Thyroid gland (tissue), 4 donors: Measurements from ENCODE around the gene PISD. TPM values are rescaled to one million over a fixed set of nuclear protein-coding genes. Genes with fewer than 3 reads are reported as not detected.

Source experiments
- DNase-seq, 2 donors: peaks; one replicate each; pipeline ENCODE4 v3.0.0-alpha.2; 2019
- H3K27ac ChIP-seq, 3 donors: fragments of 200-600 bp; sonication (generic); 1 replicate in 2 of 3; 2 replicates in 1 of 3; pipeline ENCODE4 v1.5.1; 2016 to 2019; ENCODE audit warnings: mild to moderate bottlenecking in 1 of 3, moderate library complexity in 1 of 3
- H3K27me3 ChIP-seq: fragments of 200-600 bp; sonication (generic); one replicate; pipeline ENCODE4 v1.5.1; 2019
- H3K36me3 ChIP-seq, 2 donors: fragments of 200-600 bp; sonication (generic); one replicate each; pipeline ENCODE4 v1.5.1; 2016 to 2019
- H3K4me1 ChIP-seq, 2 donors: fragments of 200-600 bp; sonication (generic); one replicate each; pipeline ENCODE4 v1.5.1; 2017 to 2019
- H3K4me3 ChIP-seq, 3 donors: fragments of 200-600 bp; sonication (generic); replicated peaks in 1 of 3; 1 replicate in 2 of 3; 2 replicates in 1 of 3; pipeline ENCODE4 v1.5.1; 2016; ENCODE audit warnings: mild to moderate bottlenecking in 1 of 3
- H3K9me3 ChIP-seq: fragments of 200-600 bp; sonication (generic); one replicate; pipeline ENCODE4 v1.5.1; 2017
- POLR2A ChIP-seq, 2 donors: fragments of 450-650 bp; IDR thresholded peaks; one replicate each; pipeline ENCODE4 v1.6.1; 2017; ENCODE audit warnings: antibody characterized with exemption in 2 of 2, mild to moderate bottlenecking in 2 of 2, moderate library complexity in 1 of 2
- WGBS, 2 donors: methylation state at CpG; one replicate each; pipeline ENCODE4 v1.1.5; 2017; 5-methylcytosine and 5-hydroxymethylcytosine counted together
- intact Hi-C: fragments of 100-400 bp; cut with DNase I; formaldehyde crosslinking; loops from one replicate; pipeline ENCODE4 v1.15.1; 2023
- total RNA-seq, 4 donors: library from RNA; depleted of rRNA; stranded (reverse); fragments of >200 nt; gene quantifications; one replicate each; pipeline ENCODE4 v1.2.3, GENCODE V29; 2016
- TF ChIP-seq, protein P1 (sequence below), 6 experiments: fragments of 200-600 bp in 3 of 6; fragments of 450-650 bp in 3 of 6; sonication (generic) in 3 of 6; IDR thresholded peaks; one replicate each; pipeline ENCODE4 v1.5.1; 2016 to 2019; ENCODE audit warnings: antibody characterized with exemption in 6 of 6, mild to moderate bottlenecking in 2 of 6, inconsistent platforms in 1 of 6, moderate library complexity in 1 of 6

Gene PISD
- total RNA-seq, 4 donors from 2014 or later: 34.5 to 59.0 (median 42.5) TPM

GRCh38 chr22:31691408-31691807, 29.4 kb upstream of the PISD start:
- Histone ChIP-seq H3K27ac (no peak overlapping the region), H3K4me3 (no peak overlapping the region), H3K9me3 (no peaks in the 10 kb centered on the region), H3K27me3 (no peaks in the 10 kb centered on the region), H3K4me1 (no peaks in the 10 kb centered on the region), H3K36me3 (peaks cover 18 to 19% of the 10 kb centered on the region in 2 donors)
- TF ChIP-seq, protein P1, sequence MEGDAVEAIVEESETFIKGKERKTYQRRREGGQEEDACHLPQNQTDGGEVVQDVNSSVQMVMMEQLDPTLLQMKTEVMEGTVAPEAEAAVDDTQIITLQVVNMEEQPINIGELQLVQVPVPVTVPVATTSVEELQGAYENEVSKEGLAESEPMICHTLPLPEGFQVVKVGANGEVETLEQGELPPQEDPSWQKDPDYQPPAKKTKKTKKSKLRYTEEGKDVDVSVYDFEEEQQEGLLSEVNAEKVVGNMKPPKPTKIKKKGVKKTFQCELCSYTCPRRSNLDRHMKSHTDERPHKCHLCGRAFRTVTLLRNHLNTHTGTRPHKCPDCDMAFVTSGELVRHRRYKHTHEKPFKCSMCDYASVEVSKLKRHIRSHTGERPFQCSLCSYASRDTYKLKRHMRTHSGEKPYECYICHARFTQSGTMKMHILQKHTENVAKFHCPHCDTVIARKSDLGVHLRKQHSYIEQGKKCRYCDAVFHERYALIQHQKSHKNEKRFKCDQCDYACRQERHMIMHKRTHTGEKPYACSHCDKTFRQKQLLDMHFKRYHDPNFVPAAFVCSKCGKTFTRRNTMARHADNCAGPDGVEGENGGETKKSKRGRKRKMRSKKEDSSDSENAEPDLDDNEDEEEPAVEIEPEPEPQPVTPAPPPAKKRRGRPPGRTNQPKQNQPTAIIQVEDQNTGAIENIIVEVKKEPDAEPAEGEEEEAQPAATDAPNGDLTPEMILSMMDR (IDR thresholded peaks at IDR 0.05): no peak
- TF ChIP-seq POLR2A (IDR thresholded peaks at IDR 0.05): no peak
- no peak for DNase-seq
- intact Hi-C loops: no loop called here
- 96 to 98% methylated on average over 3 of the region's 3 CpGs for WGBS, 2 donors

DNA sequence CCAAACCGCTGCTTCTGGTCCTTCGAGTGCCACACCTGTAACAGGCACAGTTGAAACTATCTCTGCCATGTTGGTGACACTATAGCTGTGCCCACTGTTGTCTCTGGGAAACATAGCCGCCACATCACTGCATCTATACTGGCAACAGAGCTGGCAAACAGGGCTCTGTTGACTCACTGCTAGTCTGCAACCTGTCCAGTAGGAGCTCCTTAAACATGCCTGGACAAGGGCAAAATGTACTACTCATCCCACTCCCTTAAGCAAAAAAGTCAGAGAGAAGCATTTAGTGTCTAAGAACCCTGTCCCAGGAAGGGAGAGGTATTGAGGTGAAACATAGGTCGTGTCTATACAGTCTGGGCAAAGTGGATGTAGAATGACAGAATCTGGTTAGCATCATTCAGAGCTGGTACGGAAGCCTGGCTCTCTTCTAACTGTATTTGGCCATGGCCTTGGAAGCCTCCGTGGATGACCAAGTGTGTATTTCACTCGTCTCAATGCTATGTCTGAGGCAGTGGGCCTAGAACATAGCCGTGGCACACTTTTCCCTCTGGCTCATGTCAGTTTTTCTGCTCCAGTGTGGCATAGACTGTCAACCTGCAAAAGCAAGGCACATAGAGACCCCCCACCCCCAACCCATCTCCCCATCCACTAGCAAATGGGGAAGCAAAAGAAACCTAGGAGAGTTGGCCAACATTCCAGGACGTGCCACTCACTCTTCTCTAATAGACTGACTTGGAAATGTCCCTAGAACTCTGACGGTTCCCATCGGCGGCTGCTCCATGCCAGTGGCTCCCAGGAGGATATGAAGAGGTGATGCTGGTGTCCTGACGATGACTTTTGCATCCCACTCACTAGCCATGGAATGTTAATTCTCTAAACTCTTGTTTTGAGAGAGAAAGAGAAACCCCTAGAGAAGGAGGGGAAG, 21.4 kb upstream of the PISD start:
- no peak overlapping the region for H3K27ac ChIP-seq
- H3K4me1 ChIP-seq: no peaks in the 10 kb centered on the region
- peaks cover 16 to 30% of the 10 kb centered on the region in 2 donors for H3K36me3 ChIP-seq

DNA sequence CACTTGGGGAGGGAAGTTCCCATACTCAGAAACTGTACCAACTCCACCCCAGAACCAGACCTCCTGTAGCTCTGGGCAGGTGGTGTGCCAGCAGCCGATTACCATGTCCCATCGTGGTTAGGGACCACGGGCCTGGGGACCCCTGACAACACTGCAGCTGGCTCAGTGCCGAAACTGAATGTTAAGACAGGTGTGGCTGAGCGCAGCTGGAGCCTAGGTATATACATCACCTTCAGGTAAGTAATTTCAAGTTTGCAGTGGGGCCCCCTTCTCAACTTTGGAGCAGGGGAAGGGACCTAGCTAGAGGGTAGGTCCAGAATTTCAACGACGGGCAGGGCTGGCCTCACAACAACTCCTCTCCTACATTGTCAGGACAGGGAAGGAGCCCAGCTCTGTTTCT, 20.7 kb upstream of the PISD start:
- WGBS, 2 donors: 82 to 91% methylated on average over 6 to 7 of the region's 7 CpGs
- Histone ChIP-seq H3K27ac (no peak overlapping the region), H3K36me3 (peaks cover 16 to 30% of the 10 kb centered on the region in 2 donors), H3K9me3 (no peaks in the 10 kb centered on the region), H3K4me3 (no peak overlapping the region), H3K27me3 (no peaks in the 10 kb centered on the region), H3K4me1 (no peaks in the 10 kb centered on the region)
- no peak for TF ChIP-seq POLR2A (IDR thresholded peaks at IDR 0.05)
- TF ChIP-seq, protein P1 (IDR thresholded peaks at IDR 0.05): no peak
- intact Hi-C loops: no loop called here
- DNase-seq: no peak

More for the DNA sequence above, 21.4 kb upstream of the PISD start:
- intact Hi-C loops: no loop called here
- 91 to 92% methylated on average over 13 of the region's 13 CpGs for WGBS, 2 donors
- Histone ChIP-seq H3K9me3 (no peaks in the 10 kb centered on the region), H3K27me3 (no peaks in the 10 kb centered on the region), H3K4me3 (no peak overlapping the region)
- TF ChIP-seq POLR2A (IDR thresholded peaks at IDR 0.05): no peak
- TF ChIP-seq, protein P1 (IDR thresholded peaks at IDR 0.05): no peak
- DNase-seq: no peak

- DNase-seq: no peak
- Histone ChIP-seq H3K36me3 (peaks cover 8 to 23% of the 10 kb centered on the region in 2 donors), H3K27ac (no peak overlapping the region), H3K9me3 (no peaks in the 10 kb centered on the region), H3K27me3 (no peaks in the 10 kb centered on the region), H3K4me3 (no peak overlapping the region), H3K4me1 (peaks cover 0 to 1% of the 10 kb centered on the region in 2 donors)
- WGBS, 2 donors: 88 to 92% methylated on average over 17 of the region's 17 CpGs
- intact Hi-C loops: no loop called here
- no peak for TF ChIP-seq POLR2A (IDR thresholded peaks at IDR 0.05)
Observed at GRCh38 chr22:31681349-31682345, 19.6 kb upstream of the PISD start.

DNA sequence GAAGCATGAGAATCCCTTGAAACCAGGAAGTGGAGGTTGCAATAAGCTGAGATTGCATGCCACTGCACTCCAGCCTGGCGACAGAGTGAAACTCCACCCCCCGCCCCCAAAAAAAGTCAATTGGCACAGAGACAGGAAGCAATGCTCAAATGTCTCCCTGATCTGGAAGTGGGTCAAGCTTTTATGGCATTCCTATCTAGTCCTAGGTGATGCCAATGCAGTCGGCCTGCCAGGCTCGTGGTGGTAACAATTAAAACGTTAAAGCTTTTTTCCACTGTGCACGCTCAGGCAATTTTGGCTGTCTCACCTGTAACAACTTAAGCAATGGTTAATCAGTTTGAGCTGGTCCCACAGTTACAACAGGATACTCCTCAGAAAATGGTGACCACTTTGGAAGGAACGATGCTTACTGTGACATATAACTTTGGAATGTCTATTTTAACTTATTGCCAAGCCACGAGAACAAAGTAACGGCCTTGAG, 18.9 kb upstream of the PISD start:
- TF ChIP-seq, protein P1 (IDR thresholded peaks at IDR 0.05): no peak
- no peak for TF ChIP-seq POLR2A (IDR thresholded peaks at IDR 0.05)
- Histone ChIP-seq H3K27ac (no peak overlapping the region), H3K9me3 (no peaks in the 10 kb centered on the region), H3K36me3 (peaks cover 8 to 23% of the 10 kb centered on the region in 2 donors), H3K4me3 (no peak overlapping the region), H3K4me1 (peaks cover 0 to 5% of the 10 kb centered on the region in 2 donors), H3K27me3 (no peaks in the 10 kb centered on the region)
- intact Hi-C loops: no loop called here
- DNase-seq: no peak
- WGBS, 2 donors: 78 to 80% methylated on average over 9 of the region's 9 CpGs
